ENCODE data around the gene GFER.

The GFER gene

DNA sequence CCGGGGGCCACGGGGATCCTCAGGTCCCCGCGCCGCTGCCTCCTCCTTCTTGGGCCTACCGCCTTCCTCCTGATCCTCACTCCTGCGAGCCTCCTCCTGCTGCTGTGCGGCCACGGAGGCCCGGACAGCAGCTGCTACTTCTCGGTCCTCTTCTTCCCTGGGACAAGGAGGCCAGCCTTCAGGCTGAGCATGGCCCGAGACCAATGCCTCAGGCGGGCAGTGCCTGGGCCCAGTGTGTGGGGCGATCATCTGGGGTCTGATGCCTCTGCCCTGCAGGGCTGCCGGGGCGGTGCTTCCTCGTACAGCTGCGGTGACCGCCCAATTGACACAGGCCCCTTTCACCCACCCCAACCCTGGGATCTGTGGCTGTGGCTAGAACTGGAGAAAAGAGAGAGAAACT lies 17.0 kb downstream of the GFER start:
- Mint-ChIP-seq H3K36me3 (ENCODE audit: low read depth) (peaks cover 8% of the 10 kb centered on the region), H3K4me1 (ENCODE audit: low read depth) (peaks cover 4% of the 10 kb centered on the region), H3K27ac (peak overlapping the region; percentile 45), H3K27me3 (ENCODE audit: low read depth) (no peaks in the 10 kb centered on the region), H3K9me3 (no peaks in the 10 kb centered on the region), H3K4me3 (no peak overlapping the region)

- Mint-ChIP-seq H3K4me1 (ENCODE audit: low read depth) (peaks cover 4% of the 10 kb centered on the region), H3K27me3 (ENCODE audit: low read depth) (no peaks in the 10 kb centered on the region), H3K36me3 (ENCODE audit: low read depth) (peaks cover 8% of the 10 kb centered on the region), H3K4me3 (no peak overlapping the region), H3K27ac (no peak overlapping the region), H3K9me3 (no peaks in the 10 kb centered on the region)
Observed at GRCh38 chr16:2001456-2002355, 17.7 kb downstream of the GFER start.

- H3K27ac Mint-ChIP-seq = no peak overlapping the region
- H3K4me1 Mint-ChIP-seq (ENCODE audit: low read depth) = peaks cover 9% of the 10 kb centered on the region
- H3K36me3 Mint-ChIP-seq (ENCODE audit: low read depth) = peaks cover 8% of the 10 kb centered on the region
- no peak overlapping the region for H3K4me3 Mint-ChIP-seq
- H3K9me3 Mint-ChIP-seq = no peaks in the 10 kb centered on the region
- no peaks in the 10 kb centered on the region for H3K27me3 Mint-ChIP-seq (ENCODE audit: low read depth)
Observed at GRCh38 chr16:2002406-2003230, 18.6 kb downstream of the GFER start.

- H3K27ac Mint-ChIP-seq = no peak overlapping the region
- peaks cover 10% of the 10 kb centered on the region for H3K36me3 Mint-ChIP-seq (ENCODE audit: low read depth)
- H3K9me3 Mint-ChIP-seq = no peaks in the 10 kb centered on the region
- peaks cover 17% of the 10 kb centered on the region for H3K4me1 Mint-ChIP-seq (ENCODE audit: low read depth)
- H3K27me3 Mint-ChIP-seq (ENCODE audit: low read depth) = no peaks in the 10 kb centered on the region
- H3K4me3 Mint-ChIP-seq = no peak overlapping the region
Observed at GRCh38 chr16:2003231-2003826, 19.3 kb downstream of the GFER start.

- no peak overlapping the region for H3K27ac Mint-ChIP-seq
- peaks cover 22% of the 10 kb centered on the region for H3K4me1 Mint-ChIP-seq (ENCODE audit: low read depth)
- H3K36me3 Mint-ChIP-seq (ENCODE audit: low read depth) = peaks cover 15% of the 10 kb centered on the region
- H3K27me3 Mint-ChIP-seq (ENCODE audit: low read depth) = no peaks in the 10 kb centered on the region
- H3K9me3 Mint-ChIP-seq = no peaks in the 10 kb centered on the region
- no peak overlapping the region for H3K4me3 Mint-ChIP-seq
Observed at GRCh38 chr16:2003827-2004641, 20.0 kb downstream of the GFER start.

- Mint-ChIP-seq H3K4me1 (ENCODE audit: low read depth) (peaks cover 22% of the 10 kb centered on the region), H3K36me3 (ENCODE audit: low read depth) (peaks cover 15% of the 10 kb centered on the region), H3K9me3 (no peaks in the 10 kb centered on the region), H3K27ac (no peak overlapping the region), H3K4me3 (no peak overlapping the region), H3K27me3 (ENCODE audit: low read depth) (no peaks in the 10 kb centered on the region)
Observed at GRCh38 chr16:2004795-2005517, 21.0 kb downstream of the GFER start.

DNA sequence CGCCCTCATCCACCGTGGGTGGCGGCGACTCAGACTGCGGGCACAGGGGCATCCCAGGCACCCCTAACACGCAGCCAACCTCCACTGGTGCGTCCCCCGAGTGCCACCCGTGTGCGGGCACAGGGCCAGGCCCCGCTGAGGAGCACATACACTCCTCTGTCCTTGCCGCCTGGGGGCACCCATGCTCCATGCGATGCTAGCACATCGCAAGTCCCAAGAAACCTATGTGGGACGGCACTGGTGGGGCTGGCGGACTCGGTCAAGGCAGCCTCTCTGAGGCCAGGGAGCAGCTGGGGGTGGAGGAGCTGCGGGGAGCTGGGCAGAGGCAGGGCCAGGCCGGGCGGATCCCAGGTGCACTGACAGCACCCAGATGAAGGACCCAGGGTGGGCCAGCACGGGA lies 21.7 kb downstream of the GFER start:
- Mint-ChIP-seq H3K4me3 (no peak overlapping the region), H3K27me3 (ENCODE audit: low read depth) (no peaks in the 10 kb centered on the region), H3K9me3 (no peaks in the 10 kb centered on the region), H3K27ac (no peak overlapping the region), H3K36me3 (ENCODE audit: low read depth) (peaks cover 17% of the 10 kb centered on the region), H3K4me1 (ENCODE audit: low read depth) (peaks cover 26% of the 10 kb centered on the region)

GRCh38 chr16:2006317-2006716 lies 22.3 kb downstream of the GFER start:
- Mint-ChIP-seq H3K27me3 (ENCODE audit: low read depth) (no peaks in the 10 kb centered on the region), H3K27ac (no peak overlapping the region), H3K9me3 (no peaks in the 10 kb centered on the region), H3K36me3 (ENCODE audit: low read depth) (peaks cover 14% of the 10 kb centered on the region), H3K4me1 (ENCODE audit: low read depth) (peaks cover 26% of the 10 kb centered on the region), H3K4me3 (no peak overlapping the region)

DNA sequence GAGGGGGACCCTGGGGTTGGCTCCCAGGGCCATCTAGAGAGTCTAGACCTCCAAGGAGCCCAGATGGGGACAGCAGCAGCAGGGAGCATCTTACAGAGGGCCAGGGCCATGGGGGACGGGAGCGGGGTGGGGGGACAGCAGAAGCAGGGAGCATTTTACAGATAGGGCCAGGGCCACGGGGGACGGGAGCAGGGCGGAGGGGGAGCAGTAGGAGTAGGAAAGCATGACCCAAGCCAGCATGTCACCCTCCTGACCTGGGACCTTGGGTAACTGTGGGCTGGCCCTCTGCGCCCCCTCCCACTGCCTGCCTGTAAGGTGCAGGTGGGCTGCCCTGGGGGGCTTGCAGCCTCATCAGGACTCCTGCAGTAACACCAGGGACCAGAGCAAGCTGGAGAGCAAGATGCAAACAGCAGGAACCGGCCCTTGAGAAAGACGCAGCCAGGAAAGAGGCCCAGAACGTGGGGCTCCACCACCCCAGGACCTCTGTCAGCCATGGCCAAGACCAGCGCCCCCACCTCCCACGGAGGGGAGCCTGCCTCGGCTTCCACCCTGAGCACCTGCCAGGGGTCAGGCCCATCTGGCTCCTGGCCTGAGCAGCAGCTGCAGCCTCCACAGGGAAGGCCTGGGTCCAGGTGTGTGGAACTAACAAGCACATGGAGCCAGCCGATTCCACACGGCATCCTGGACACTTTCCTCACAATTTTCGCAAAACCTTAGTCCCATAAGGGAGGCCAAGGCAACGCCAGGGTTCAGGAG lies 23.3 kb downstream of the GFER start:
- Mint-ChIP-seq H3K36me3 (ENCODE audit: low read depth) (peaks cover 14% of the 10 kb centered on the region), H3K4me3 (peak overlapping the region; percentile 84), H3K9me3 (no peaks in the 10 kb centered on the region), H3K27ac (peak overlapping the region; percentile 83), H3K27me3 (ENCODE audit: low read depth) (no peaks in the 10 kb centered on the region), H3K4me1 (ENCODE audit: low read depth) (peaks cover 26% of the 10 kb centered on the region)

GRCh38 chr16:2008009-2008526 lies 24.1 kb downstream of the GFER start:
- peaks cover 11% of the 10 kb centered on the region for H3K36me3 Mint-ChIP-seq (ENCODE audit: low read depth)
- no peaks in the 10 kb centered on the region for H3K27me3 Mint-ChIP-seq (ENCODE audit: low read depth)
- no peaks in the 10 kb centered on the region for H3K9me3 Mint-ChIP-seq
- H3K4me1 Mint-ChIP-seq (ENCODE audit: low read depth) = peaks cover 26% of the 10 kb centered on the region
- peak overlapping the region; percentile 84 for H3K4me3 Mint-ChIP-seq
- peak overlapping the region; percentile 83 for H3K27ac Mint-ChIP-seq

- peak overlapping the region; percentile 83 for H3K27ac Mint-ChIP-seq
- H3K4me3 Mint-ChIP-seq = peak overlapping the region; percentile 84
- no peaks in the 10 kb centered on the region for H3K9me3 Mint-ChIP-seq
- peaks cover 26% of the 10 kb centered on the region for H3K4me1 Mint-ChIP-seq (ENCODE audit: low read depth)
- H3K36me3 Mint-ChIP-seq (ENCODE audit: low read depth) = peaks cover 11% of the 10 kb centered on the region
- no peaks in the 10 kb centered on the region for H3K27me3 Mint-ChIP-seq (ENCODE audit: low read depth)
Observed at GRCh38 chr16:2008631-2009163, 24.7 kb downstream of the GFER start.

DNA sequence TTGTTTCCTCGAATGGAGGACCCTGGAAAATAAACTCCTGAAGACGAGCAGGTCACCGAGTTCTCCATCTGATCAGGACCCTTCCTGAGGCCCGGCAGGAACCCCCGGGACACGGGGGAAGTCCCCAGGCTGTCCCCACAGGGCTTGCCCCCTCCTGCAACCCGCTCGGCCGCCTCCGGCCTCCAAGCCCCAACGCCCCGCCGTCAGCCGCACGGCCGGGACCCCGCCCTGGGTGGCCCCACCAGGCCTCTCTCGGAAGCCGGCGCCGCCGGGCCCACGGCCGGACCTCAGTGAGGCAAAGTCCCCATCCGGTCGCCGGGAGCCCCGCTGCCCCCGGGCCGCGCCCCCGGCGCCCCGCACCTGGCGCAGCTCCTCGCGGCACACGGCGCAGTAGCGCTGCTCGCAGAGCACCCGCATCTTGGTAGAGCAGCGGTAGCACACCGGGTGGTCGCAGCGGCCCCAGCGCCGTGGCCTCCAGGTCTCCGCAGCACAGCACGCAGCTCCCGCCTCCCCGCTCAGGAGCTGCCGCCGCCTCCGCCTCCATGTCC lies 25.2 kb downstream of the GFER start:
- Mint-ChIP-seq H3K36me3 (ENCODE audit: low read depth) (peaks cover 11% of the 10 kb centered on the region), H3K4me1 (ENCODE audit: low read depth) (peaks cover 26% of the 10 kb centered on the region), H3K27me3 (ENCODE audit: low read depth) (no peaks in the 10 kb centered on the region), H3K9me3 (no peaks in the 10 kb centered on the region), H3K27ac (peak overlapping the region; percentile 83), H3K4me3 (peak overlapping the region; percentile 84)
